NCI-H748 (cell line): ENCODE data around the gene FHOD1.

Experiments
- DNase-seq: peaks from one replicate; lab custom pipeline; 2025; ENCODE audit not compliant: unreplicated experiment; lab: John Stamatoyannopoulos, UW

The FHOD1 gene

DNA sequence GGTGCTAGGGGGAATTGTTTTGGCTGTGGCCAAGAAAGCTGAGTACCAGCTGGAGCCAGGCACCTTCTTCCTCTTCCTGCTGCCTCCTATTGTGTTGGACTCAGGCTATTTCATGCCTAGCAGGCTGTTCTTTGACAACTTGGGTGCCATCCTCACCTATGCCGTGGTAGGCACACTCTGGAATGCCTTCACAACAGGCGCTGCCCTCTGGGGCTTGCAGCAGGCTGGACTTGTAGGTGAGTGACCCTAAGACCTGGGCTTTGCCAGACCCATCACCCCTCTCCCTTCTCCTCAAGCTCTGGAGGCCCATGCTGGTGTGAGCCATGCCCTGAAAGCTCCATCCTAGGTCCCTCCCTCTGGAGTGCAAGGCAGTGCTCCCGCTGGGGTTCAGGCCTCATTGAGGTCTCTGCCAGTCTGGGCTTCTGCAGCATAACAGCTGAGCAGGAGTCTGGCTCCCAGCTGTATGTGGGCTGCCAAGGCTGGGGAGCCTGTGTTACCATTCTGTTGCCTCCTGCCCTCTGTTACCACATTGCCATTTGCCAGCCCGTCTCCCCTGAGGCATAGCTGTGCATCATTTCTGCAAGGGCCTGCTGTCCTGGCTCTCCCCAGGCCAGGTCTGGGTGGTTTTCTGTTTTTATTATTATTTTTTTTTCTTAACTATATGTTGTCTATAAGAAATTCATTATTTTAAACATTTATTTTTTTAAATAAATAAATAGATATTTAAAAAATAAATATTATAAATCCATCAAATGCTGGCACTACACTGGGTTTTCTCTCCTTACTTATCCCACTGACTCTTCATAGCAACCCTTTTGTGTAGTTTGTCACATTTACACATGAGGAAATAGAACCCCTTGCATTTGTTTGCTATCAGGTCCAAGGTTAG, 5.6 kb upstream of the FHOD1 start:
- DNase-seq: no peak

DNA sequence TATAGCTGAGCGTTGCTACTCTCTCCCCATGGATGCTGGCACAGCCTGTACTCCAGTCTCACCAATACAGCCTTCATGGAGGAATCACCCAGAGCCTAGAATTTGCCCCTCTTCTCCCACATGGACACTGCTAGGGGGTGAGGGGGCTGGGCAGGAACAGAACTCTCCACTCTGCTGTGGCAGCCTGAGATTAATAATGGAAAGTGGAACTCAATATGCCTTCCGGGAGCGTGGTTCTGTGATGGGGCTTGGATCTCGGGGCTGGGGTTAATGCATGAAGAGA, 2.7 kb upstream of the FHOD1 start:
- no peak for DNase-seq

- no peak for DNase-seq
Observed at GRCh38 chr16:67249178-67250044, 2.1 kb upstream of the FHOD1 start.

GRCh38 chr16:67248401-67249177, 1.3 kb upstream of the FHOD1 start, which contains the start of gene SLC9A5:
Gene SLC9A5 (plus strand): TSS chr16:67248979. CDS start chr16:67249015, 36 bp downstream.
- DNase-seq: peak; percentile 27

DNA sequence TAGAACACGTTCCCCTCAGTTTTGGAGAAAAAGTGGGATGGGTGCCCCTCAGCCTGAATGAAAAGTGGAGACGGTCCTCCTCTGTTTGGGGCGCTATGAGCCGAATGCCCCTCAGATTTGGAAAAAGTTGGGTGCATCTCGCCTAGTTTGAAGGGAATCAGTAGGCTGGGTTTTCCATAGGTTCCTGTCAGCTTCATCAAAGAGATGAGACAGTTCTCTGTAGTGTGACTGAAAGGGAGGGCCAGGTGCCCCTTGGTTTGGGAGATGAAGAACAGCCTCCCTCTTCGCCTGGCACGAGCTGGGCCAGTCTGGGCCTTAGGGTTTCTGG, 756 bp upstream of the FHOD1 start:
- no peak for DNase-seq

DNA sequence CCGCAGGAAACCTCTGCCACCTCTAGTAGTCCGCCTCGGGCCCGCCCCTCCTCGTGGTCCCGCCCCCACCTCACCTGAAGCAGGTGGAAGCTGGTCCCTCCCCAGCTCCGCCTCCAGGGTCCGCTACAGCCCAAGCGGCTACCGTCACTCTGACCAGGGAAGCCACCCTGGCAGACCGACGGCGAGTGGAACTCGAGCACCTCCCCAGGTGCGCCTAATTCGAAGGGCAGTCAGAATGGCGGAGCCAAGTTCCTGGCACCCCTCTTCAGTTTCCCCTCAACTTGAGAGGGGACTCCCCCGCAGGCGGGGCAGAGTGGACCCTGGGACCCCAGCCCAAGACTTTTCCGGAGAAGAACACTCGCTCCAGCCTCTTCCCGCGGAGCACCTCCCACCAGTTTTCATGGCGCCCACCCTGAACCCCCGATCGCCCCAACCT, 507 bp downstream of the FHOD1 start:
- DNase-seq: peak; percentile 88

DNA sequence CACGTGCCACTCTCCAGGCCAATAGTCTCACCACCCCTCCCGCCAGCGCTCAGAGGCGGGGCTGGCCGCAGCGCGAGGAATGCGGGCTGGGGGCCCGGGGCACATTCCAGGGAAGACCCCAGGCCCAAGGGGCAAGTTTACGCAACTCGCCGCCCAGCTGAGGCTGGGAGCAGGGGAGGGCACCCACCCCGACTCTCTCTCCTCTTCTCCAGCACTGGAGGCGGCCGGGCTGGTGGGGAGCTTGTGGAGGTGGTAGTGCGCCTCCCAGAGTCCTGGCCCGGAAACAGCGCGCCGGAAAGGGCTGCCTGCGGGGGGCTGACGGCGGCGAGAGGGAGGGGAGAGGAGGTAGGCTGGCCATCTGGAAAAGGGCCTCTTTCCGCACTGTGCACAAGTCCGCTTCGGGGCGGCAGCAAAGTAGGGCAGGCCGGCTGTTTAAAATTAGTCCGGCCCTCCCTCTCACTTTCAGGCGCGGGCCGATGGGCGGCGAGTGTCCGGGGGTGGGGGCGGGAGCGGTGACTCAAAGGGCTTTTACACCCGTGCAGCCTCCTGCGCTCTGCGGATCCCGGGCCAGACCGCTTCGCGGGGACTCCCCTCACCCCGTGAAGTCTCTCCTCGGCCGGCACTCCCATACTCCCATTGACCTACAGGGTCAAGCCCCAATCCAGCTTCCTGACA, 1.1 kb downstream of the FHOD1 start:
- DNase-seq: peak; percentile 71

- DNase-seq: no peak
Observed at GRCh38 chr16:67245674-67246080, 1.6 kb downstream of the FHOD1 start.

GRCh38 chr16:67245186-67245585, 2.1 kb downstream of the FHOD1 start:
- no peak for DNase-seq

- no peak for DNase-seq
Observed at GRCh38 chr16:67244387-67245185, 2.7 kb downstream of the FHOD1 start.

DNA sequence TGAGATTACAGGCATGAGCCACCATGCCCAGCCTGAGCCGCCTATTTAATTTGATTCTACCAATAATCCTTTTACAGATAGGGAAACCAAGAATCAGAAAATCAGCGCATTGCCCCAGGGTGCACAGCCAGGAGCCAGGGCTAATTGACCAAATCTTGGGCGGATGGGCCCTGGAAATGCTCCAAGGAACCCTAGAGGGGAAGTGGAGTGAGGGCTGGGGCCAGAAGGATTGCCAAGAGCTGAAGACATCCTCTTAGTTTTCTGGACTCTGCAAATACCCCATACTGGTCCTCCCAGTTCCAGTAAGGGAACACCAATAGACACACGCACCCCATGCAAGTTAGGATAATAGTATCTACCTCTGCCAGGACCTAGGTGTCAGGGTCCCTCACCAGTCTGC, 3.8 kb downstream of the FHOD1 start:
- DNase-seq: no peak

- no peak for DNase-seq
Observed at GRCh38 chr16:67242138-67242730, 5.0 kb downstream of the FHOD1 start.

DNA sequence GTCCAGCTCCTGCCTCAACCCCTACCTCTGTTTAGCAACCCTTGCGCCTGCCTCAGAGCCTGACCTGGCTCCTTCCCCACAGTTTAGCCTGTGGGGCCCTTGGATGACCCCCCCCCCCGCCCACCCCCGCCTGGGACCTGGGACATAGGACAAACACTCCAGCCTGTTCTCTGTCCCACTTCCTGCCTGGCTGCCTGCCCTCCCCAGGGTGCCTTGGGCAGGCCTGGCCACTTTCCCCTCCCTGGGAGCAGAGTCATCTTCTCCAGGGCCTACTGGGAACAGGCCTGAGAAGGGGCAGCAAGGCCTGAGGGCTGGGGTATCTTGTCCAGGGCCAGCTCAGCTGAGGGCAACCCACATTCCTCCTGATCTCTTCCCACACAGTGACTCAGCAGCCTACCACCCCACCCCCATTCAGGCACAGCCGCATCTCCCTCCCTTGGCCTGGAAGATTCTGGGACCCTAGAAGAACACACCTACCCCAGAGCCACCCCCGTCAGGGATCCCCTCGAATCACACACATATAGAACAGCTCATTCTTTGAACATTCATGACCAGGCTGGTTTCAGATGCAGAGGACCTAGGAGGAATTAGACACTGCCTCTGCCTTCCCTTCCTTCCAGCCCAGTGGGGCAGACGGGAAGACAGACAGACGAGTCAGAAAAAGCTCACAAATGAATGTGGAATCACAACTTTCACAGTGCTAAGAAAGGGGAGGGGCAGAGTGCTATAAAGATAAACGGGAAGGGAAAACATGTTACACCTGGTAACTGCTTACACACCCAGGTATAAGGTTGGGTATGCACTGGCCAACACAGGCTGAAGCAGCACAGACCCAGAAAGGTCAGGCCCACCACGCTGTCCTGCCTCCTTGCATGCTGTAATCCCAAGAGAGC, 6.0 kb downstream of the FHOD1 start:
- no peak for DNase-seq

DNA sequence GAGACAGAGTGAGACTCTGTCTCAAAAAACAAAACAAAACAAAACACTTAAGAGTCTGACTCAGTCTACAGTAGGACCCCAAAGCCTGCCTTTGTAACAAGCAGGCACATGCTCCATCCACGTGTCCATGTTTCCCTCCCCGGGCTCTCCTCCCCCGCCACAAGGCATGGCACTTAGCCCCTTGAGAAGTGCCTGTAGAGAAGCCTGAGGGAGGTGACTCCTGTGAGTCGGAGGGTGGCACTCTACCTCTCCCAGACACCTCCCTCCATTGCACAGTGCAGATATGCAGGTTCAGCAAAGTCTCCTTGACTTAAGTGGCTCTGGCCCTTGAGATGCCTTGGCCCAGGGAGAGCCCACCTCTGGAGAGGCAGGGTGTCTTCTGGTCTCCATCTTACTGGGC, 6.8 kb downstream of the FHOD1 start:
- DNase-seq: no peak

GRCh38 chr16:67238806-67239470, 8.3 kb downstream of the FHOD1 start:
- DNase-seq: no peak

DNA sequence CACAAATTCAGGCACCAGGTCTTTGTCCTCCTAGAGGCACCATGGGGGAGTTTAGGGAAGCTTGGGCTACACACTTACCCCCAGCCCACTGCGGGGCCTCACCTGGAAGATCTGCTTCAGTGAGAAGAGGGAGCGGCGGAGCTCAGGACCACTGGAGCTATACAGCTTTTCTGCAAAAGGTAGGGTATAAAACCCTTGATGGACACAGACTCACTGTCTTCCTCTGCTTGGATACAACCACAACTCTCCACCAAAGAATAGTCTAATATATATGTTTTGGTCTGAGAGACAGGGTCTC, 9.1 kb downstream of the FHOD1 start:
- no peak for DNase-seq

GRCh38 chr16:67237396-67238277, 9.6 kb downstream of the FHOD1 start:
- DNase-seq: no peak
